ENCODE results near the gene CEBPZ. TPM values are rescaled to one million over a fixed set of nuclear protein-coding genes. Genes with fewer than 3 reads are reported as not detected.
A peak's percentile ranks its signal among the peaks of the same experiment; 100 is the strongest.

Gene CEBPZ
- total and polyA plus RNA-seq, 10 of the 15 experiments (the other 5 are each of a cell fraction or from before 2014, with no cell fraction given): 29.4 to 89.2 (median 49.5) TPM

DNA sequence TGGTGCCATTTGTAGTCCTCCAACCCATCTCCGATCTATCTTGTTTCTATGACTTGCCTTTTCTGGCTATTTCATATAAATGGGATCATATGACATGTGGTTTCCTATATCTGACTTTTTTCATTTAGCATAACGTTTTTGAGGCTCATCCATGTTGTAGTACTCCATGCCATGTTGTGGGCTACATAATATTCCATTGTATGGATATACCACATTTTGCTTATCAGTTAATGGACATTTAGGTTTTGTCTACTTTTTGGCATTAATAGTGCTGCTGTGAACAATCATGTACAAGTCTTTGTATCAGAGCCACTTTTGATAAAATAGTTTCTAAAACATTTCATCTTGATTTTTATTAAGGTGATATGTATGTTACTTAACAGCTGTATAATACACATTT is 27.7 kb downstream of the CEBPZ start:
- Histone ChIP-seq H3K4me3 (no peak overlapping the region), H3K27ac (ENCODE audit: control insufficient read depth, insufficient read depth) (no peak overlapping the region), H3K9me3 (replicated peaks; ENCODE audit: control insufficient read depth, insufficient read depth, low read length) (peaks cover 14% of the 10 kb centered on the region), H3K4me2 (ENCODE audit: control insufficient read depth, insufficient read depth) (no peak overlapping the region), H4K20me1 (ENCODE audit: control insufficient read depth, insufficient read depth) (no peaks in the 10 kb centered on the region), H3K27me3 (replicated peaks in 1 of 2; ENCODE audit: control insufficient read depth in 2 of 2, insufficient read depth in 2 of 2, low read length in 1 of 2) (no peaks in the 10 kb centered on the region), H3K36me3 (ENCODE audit: control insufficient read depth in 2 of 2, insufficient read depth in 2 of 2, low read length in 1 of 2) (peaks cover 4 to 41% of the 10 kb centered on the region in 2 experiments), H3K79me2 (ENCODE audit: control insufficient read depth, insufficient read depth, low read length) (peaks cover 21% of the 10 kb centered on the region), H3K9ac (ENCODE audit: control insufficient read depth, insufficient read depth, low read length) (no peak overlapping the region), H3K4me1 (ENCODE audit: control insufficient read depth, insufficient read depth, low read length) (no peaks in the 10 kb centered on the region), H2AFZ (ENCODE audit: control insufficient read depth, low read depth, low read length) (no peak overlapping the region)
- no TSS peak for BruUV-seq (replicated peaks)
- intact Hi-C loops (cut with micrococcal nuclease; ENCODE audit: unreplicated experiment) (no loop called here), in situ Hi-C loops (cut with MboI) (no loop called here)
- no peak for DNase-seq (ENCODE audit: low read depth, low spot score)
- TF ChIP-seq RELA (IDR thresholded peaks at IDR 0.05; ENCODE audit: borderline replicate concordance, partially characterized antibody) (no peak), JUNB (IDR thresholded peaks at IDR 0.05) (no peak), BCL11A (IDR thresholded peaks at IDR 0.05; ENCODE audit: low read depth, low read length) (no peak), ZBED1 (IDR thresholded peaks at IDR 0.05; ENCODE audit: borderline replicate concordance) (no peak), IKZF2 (IDR thresholded peaks at IDR 0.05) (no peak)
- POLR2A ChIA-PET: no interaction called here
- 96% methylated on average over 2 of the region's 2 CpGs for WGBS (ENCODE audit: insufficient coverage, insufficient replicate concordance, low lambda C conversion rate, missing lambda C conversion rate)
- CTCF ChIA-PET: no interaction called here
- SMC1A ChIA-PET (ENCODE audit: uncharacterized antibody, unreplicated experiment): interaction anchor here (0.6 to 2.1 kb wide), 3 partner anchors 13 to 35 kb away, joined by 3 to 6 read pairs (median 3); no protein-coding TSS in a partner anchor
- no peak for FAIRE-seq
- RAD21 ChIA-PET (ENCODE audit: unreplicated experiment): no interaction called here
- no peak for ATAC-seq

- POLR2A ChIA-PET: interaction anchor here (0.6 to 0.9 kb wide), 2 partner anchors 30 to 417 kb away, joined by 3 read pairs; partner anchors contain the start of gene NDUFAF7
Measured at GRCh38 chr2:37201766-37202165, 29.6 kb downstream of the CEBPZ start.

More at GRCh38 chr2:37201766-37202165, 29.6 kb downstream of the CEBPZ start:
- Histone ChIP-seq H3K9me3 (replicated peaks; ENCODE audit: control insufficient read depth, insufficient read depth, low read length) (peaks cover 9% of the 10 kb centered on the region), H4K20me1 (ENCODE audit: control insufficient read depth, insufficient read depth) (no peaks in the 10 kb centered on the region), H3K4me2 (ENCODE audit: control insufficient read depth, insufficient read depth) (no peak overlapping the region), H3K79me2 (ENCODE audit: control insufficient read depth, insufficient read depth, low read length) (peaks cover 38% of the 10 kb centered on the region), H3K4me1 (ENCODE audit: control insufficient read depth, insufficient read depth, low read length) (peaks cover 5% of the 10 kb centered on the region; the same call in 1 of the 2 replicates), H3K27ac (ENCODE audit: control insufficient read depth, insufficient read depth) (0 out of 2 replicates have a peak overlapping the region, but pooled peaks have one; percentile 24), H3K36me3 (ENCODE audit: control insufficient read depth in 2 of 2, insufficient read depth in 2 of 2, low read length in 1 of 2) (peaks cover 4 to 38% of the 10 kb centered on the region in 2 experiments), H2AFZ (ENCODE audit: control insufficient read depth, low read depth, low read length) (no peak overlapping the region), H3K9ac (ENCODE audit: control insufficient read depth, insufficient read depth, low read length) (no peak overlapping the region), H3K27me3 (replicated peaks in 1 of 2; ENCODE audit: control insufficient read depth in 2 of 2, insufficient read depth in 2 of 2, low read length in 1 of 2) (no peaks in the 10 kb centered on the region), H3K4me3 (no peak overlapping the region)
- no TSS peak for BruUV-seq (replicated peaks)
- ATAC-seq (peak; percentile 21; the same call in 1 of the 3 replicates), FAIRE-seq (no peak), DNase-seq (ENCODE audit: low read depth, low spot score) (no peak)
- in situ Hi-C loops (cut with MboI): no loop called here
- ChIA-PET SMC1A (ENCODE audit: uncharacterized antibody, unreplicated experiment) (interaction anchor here (1.2 to 1.7 kb wide), 2 partner anchors 17 to 22 kb away, joined by 3 to 4 read pairs; no protein-coding TSS in a partner anchor), CTCF (interaction anchor here (0.6 to 1.0 kb wide), 4 partner anchors 17 to 86 kb away, joined by 3 to 4 read pairs (median 3); partner anchors contain the start of genes CEBPZ and NDUFAF7), RAD21 (ENCODE audit: unreplicated experiment) (interaction anchor here (0.6 to 1.0 kb wide), 2 partner anchors 10 to 789 kb away, joined by 3 to 4 read pairs; no protein-coding TSS in a partner anchor)
- TF ChIP-seq ZNF217 (IDR thresholded peaks at IDR 0.05) (no peak), POU2F2 (IDR thresholded peaks at IDR 0.05; ENCODE audit: borderline replicate concordance, low read depth, low read length) (no peak), RUNX3 (IDR thresholded peaks at IDR 0.05; ENCODE audit: low read length) (peak; percentile 55)
- WGBS (ENCODE audit: insufficient coverage, insufficient replicate concordance, low lambda C conversion rate, missing lambda C conversion rate): 40% methylated on average over 1 of the region's 1 CpG
- intact Hi-C loops (cut with micrococcal nuclease; ENCODE audit: unreplicated experiment): no loop called here
